Activated CD8-positive, alpha-beta T cell treated with anti-CD3 and anti-CD28 coated beads, Interleukin-2, amount 10 ng/mL, durations not matched to agents 7 days and 5 days (primary cell): ENCODE results near the gene DDX41. TPM values are rescaled to one million over a fixed set of nuclear protein-coding genes. Genes with fewer than 3 reads are reported as not detected.
A peak's percentile ranks its signal among the peaks of the same experiment; 100 is the strongest.

Source experiments
- ATAC-seq: fragments of 150-1000 bp; cut with Tn5 transposase; one replicate; pipeline ENCODE4 v1.10.0; 2021; ENCODE audit warnings: moderate library complexity
- CTCF ChIA-PET: fragments of 350-600 bp; sonication (Branson Sonifier 250); formaldehyde crosslinking; loops from one replicate; lab custom pipeline; 2021; ENCODE audit warnings: antibody characterized with exemption; lab: Charles Lee
- POLR2A ChIA-PET: fragments of 350-600 bp; sonication (Branson Sonifier 250); formaldehyde crosslinking; loops from one replicate; lab custom pipeline; 2021; ENCODE audit warnings: antibody characterized with exemption; lab: Charles Lee
- DNase-seq: peaks from one replicate; pipeline ENCODE4 v3.0.0-alpha.2; 2020
- H3K27ac Mint-ChIP-seq: one replicate; pipeline ENCODE4 v1.8.0; 2021; ENCODE audit warnings: mild to moderate bottlenecking, mixed read lengths
- H3K27me3 Mint-ChIP-seq: one replicate; pipeline ENCODE4 v1.8.0; 2021; ENCODE audit warnings: low read depth, mixed read lengths
- H3K36me3 Mint-ChIP-seq: one replicate; pipeline ENCODE4 v1.8.0; 2021; ENCODE audit warnings: low read depth, mixed read lengths
- H3K4me1 Mint-ChIP-seq: one replicate; pipeline ENCODE4 v1.8.0; 2021; ENCODE audit warnings: low read depth, mixed read lengths
- H3K4me3 Mint-ChIP-seq: one replicate; pipeline ENCODE4 v1.8.0; 2021; ENCODE audit warnings: mild to moderate bottlenecking, mixed read lengths
- H3K9me3 Mint-ChIP-seq: one replicate; pipeline ENCODE4 v1.8.0; 2022; ENCODE audit warnings: mixed read lengths; ENCODE audit not compliant: insufficient read depth
- total RNA-seq, 2 experiments: library from RNA; stranded (reverse); gene quantifications; one replicate each; pipeline ENCODE4 v1.2.3, GENCODE V29; 2021

The DDX41 gene
- total RNA-seq, 2 experiments from 2014 or later = 135 to 149 TPM

DNA sequence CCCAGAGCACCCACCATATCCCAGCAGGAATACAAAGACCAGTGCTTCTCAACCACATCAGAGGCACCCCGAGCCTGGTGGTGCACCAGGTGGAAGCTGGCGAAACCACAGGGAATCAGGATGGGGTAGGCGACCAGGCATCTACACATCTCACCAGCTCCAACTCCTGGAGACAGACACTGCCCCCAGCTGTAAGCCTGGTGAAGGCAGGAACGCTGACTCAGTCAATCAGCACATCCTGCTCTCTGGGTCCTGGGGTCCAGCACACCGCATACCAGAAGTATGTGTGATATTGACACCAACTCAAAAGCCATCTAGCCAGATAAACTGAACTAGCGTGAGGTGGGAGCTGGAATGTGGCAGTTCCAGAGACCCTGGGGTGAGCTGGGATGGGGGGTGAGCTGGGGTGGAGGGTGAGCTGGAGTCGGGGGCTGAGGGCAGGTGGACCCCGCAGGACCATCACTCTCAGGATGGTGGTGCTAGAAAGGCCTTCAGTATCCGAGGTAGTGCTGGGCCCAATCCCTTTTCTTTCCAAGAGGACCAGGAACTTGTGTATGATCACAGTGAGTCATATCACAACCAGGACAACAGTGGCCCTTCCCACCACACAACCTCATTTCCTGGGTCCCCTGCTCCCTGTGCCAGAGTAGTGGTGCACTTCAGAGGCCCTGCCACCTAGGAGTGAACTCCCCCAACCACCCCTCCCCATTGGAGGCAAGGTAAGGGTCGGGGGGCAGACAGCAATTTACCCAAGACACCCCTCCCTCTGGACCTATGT, 45.8 kb downstream of the DDX41 start:
- DNase-seq = no peak
- H3K36me3 Mint-ChIP-seq = peaks cover 29% of the 10 kb centered on the region
- H3K4me1 Mint-ChIP-seq = peaks cover 58% of the 10 kb centered on the region
- ChIA-PET POLR2A (interaction anchor here (0.9 to 1.8 kb wide), 5 partner anchors 8 to 54 kb away, joined by 3 to 7 read pairs (median 3); partner anchors contain the start of gene PDLIM7), CTCF (interaction anchor here (1.0 to 4.0 kb wide), 8 partner anchors 8 to 357 kb away, joined by 3 to 45 read pairs (median 16); no protein-coding TSS in a partner anchor)
- H3K27me3 Mint-ChIP-seq = peaks cover 4% of the 10 kb centered on the region
- H3K27ac Mint-ChIP-seq = peak overlapping the region; percentile 89
- H3K4me3 Mint-ChIP-seq = peak overlapping the region; percentile 80
- ATAC-seq = peak; percentile 1
- no peaks in the 10 kb centered on the region for H3K9me3 Mint-ChIP-seq

DNA sequence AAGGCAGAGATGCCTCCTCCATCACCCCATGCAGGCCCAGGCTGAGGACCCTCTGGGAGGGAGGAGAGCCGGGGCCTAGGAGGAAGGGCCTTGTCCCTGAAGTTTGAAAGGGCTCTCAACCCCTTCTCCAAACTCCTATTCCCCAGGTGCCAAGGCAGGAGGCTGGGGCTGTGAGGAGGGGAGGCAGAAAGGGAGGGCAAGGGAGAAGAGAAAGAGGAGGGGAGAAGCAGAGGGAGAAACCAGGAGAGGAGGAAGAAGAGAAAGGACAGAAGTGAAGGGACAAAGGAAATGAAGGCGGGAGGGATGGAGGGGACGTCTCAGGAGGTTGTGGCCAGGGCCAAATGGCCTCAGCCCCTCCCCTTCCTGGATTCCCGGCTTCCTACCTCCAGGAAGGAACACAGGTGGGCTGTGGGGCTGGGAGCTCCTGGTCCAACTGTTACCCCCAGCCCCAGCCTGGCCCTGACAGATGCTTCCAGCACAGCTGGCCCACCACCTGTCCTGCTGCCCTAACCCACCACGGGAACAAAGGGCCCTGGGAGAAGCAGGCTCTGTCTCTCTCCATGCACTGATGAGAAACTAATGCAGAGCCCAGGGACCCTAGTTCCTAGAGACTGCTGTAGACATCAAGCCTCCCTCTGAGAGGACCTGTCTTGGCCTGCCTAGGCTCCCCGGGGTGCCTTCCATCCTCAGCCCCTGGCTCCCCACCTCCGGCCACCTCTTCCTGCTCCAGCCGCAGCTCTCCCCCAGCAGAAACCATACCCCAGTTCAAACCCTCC, 46.8 kb downstream of the DDX41 start:
- no peak for DNase-seq

DNA sequence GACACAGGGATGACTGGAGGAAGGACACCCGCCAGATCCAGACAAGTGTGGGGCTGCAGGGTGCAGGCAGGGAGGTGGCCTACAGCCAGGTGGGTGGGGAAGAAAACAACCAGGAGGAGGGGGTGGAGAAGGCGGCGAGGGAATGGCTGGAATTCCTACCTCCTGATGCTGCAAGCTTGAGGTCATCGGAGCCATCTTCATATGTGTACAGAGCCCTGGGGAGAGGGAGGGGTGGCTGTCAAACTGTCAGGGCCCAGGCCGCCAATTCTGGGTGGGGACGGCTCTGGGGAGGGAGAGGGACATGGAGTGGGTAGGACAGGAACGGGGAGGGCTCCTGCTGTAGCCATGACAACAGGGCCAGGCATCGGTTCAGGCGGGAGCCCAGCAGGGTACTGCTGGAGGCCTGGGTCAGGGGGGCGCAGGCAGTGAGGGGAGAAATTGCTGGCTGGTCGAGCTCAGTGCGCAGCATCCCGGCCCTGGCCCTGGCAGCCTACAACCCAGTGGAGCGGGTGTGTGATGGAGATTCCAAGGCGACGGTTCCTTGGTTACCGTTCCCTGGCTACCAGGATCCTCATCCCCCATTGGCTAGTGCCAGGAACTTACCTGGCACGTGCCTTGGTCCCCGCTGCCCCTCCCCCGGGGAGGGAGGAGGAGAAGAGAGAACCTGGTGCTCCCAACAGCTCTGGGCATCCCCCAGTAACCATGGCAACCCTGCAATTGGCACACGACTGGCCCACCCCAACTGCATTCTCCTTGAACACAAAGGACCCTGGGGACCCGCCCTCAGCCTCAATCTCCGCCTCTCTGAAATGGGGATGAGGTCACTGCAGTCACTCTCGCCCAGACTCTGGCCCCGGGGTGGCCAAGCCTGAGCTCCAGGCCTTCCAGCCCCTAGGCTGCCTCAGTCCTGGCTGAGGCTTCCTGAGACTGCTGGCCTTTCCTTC, 47.8 kb downstream of the DDX41 start:
- H3K4me1 Mint-ChIP-seq = peaks cover 39% of the 10 kb centered on the region
- ChIA-PET CTCF (interaction anchor here (0.9 to 2.0 kb wide), 3 partner anchors 12 to 107 kb away, joined by 3 to 9 read pairs (median 3); no protein-coding TSS in a partner anchor), POLR2A (interaction anchor here (0.8 to 1.3 kb wide), 2 partner anchors 64 to 117 kb away, joined by 3 read pairs; partner anchors contain the start of gene LMAN2)
- no peaks in the 10 kb centered on the region for H3K9me3 Mint-ChIP-seq
- no peak for ATAC-seq
- no peak overlapping the region for H3K4me3 Mint-ChIP-seq
- peak overlapping the region; percentile 58 for H3K27ac Mint-ChIP-seq
- H3K27me3 Mint-ChIP-seq = peaks cover under 1% of the 10 kb centered on the region
- no peak for DNase-seq
- peaks cover 37% of the 10 kb centered on the region for H3K36me3 Mint-ChIP-seq

More for the DNA sequence above, 46.8 kb downstream of the DDX41 start:
- no peak for ATAC-seq
- peak overlapping the region; percentile 89 for H3K27ac Mint-ChIP-seq
- no peak overlapping the region for H3K4me3 Mint-ChIP-seq
- POLR2A ChIA-PET = interaction anchor here (1.3 kb wide), 1 partner anchor 118 kb away, joined by 3 read pairs; the partner anchor contains the start of gene LMAN2
- peaks cover 49% of the 10 kb centered on the region for H3K4me1 Mint-ChIP-seq
- H3K27me3 Mint-ChIP-seq = peaks cover 4% of the 10 kb centered on the region
- H3K36me3 Mint-ChIP-seq = peaks cover 37% of the 10 kb centered on the region
- CTCF ChIA-PET = interaction anchor here (0.9 to 4.0 kb wide), 6 partner anchors 9 to 108 kb away, joined by 3 to 29 read pairs (median 16); no protein-coding TSS in a partner anchor
- H3K9me3 Mint-ChIP-seq = no peaks in the 10 kb centered on the region

DNA sequence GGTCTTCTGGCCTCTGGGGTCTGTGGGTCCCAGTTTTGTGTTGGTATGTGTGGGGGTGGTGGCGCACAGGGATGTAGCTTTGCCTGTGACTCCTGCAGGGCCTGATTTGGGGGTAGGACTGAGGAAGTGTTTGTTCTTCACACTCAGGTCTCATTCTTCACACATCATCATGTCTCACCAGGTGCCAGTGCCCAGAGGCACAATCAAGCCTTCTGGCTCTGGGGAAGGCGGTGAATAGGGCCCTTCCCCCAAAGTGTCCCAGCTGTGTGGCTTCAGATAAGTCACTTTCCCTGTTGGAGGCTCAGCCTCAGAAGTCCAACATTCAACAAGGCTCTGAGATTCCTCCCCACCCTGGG, 48.5 kb downstream of the DDX41 start:
- Mint-ChIP-seq H3K9me3 (no peaks in the 10 kb centered on the region), H3K27me3 (no peaks in the 10 kb centered on the region), H3K4me1 (peaks cover 41% of the 10 kb centered on the region), H3K36me3 (peaks cover 41% of the 10 kb centered on the region), H3K27ac (peak overlapping the region; percentile 58), H3K4me3 (no peak overlapping the region)
- DNase-seq (no peak), ATAC-seq (no peak)
- CTCF ChIA-PET = interaction anchor here (0.8 to 2.0 kb wide), 3 partner anchors 11 to 78 kb away, joined by 3 to 9 read pairs (median 3); no protein-coding TSS in a partner anchor
- POLR2A ChIA-PET = no interaction called here

DNA sequence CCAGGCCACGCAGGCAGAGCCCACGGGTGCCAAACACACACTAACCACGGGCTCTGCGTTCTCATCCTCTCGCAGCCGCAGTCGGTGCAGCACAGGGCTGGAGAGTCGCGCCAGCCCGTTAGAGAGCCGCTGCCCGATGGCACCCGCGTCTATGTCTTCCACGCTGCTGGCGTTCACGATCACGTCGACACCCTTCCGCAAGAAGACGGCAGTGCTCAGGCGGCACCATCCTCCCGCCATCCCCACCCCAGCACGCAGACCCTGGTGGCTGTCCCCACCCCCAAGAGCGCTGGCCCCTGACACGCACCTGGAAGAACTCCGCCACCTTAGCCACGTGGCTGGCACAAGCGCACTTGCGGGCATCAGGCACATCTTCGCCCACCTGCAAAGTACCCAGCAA, 49.3 kb downstream of the DDX41 start:
- no peak overlapping the region for H3K4me3 Mint-ChIP-seq
- no peaks in the 10 kb centered on the region for H3K9me3 Mint-ChIP-seq
- DNase-seq (no peak), ATAC-seq (no peak)
- H3K27me3 Mint-ChIP-seq = no peaks in the 10 kb centered on the region
- POLR2A ChIA-PET = no interaction called here
- no peak overlapping the region for H3K27ac Mint-ChIP-seq
- H3K36me3 Mint-ChIP-seq = peaks cover 43% of the 10 kb centered on the region
- peaks cover 50% of the 10 kb centered on the region for H3K4me1 Mint-ChIP-seq
- CTCF ChIA-PET = interaction anchor here (0.8 to 1.7 kb wide), 2 partner anchors 10 to 34 kb away, joined by 3 to 7 read pairs; no protein-coding TSS in a partner anchor

DNA sequence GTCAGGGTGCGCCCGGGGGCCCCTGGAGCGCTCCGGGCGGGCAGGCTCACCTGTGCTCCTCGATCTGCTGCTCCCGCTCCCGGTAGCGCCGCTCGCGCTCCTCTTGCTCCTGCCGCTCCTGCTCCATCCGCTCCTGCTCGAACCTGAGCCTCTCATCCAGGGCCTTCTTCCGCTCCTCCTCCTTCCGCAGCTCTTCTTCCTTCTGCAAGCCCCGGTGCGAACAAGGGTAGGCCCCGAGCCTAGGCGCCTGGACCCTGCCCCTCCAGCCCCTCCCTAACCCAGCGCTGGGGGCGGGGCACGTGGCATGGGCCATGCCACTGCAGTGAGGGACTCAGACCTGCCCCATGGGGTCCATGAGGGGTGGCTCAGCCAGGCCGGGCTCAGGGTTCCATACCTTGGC, 49.9 kb downstream of the DDX41 start:
- peaks cover 40% of the 10 kb centered on the region for H3K36me3 Mint-ChIP-seq
- ChIA-PET POLR2A (no interaction called here), CTCF (interaction anchor here (1.7 kb wide), 1 partner anchor 9 kb away, joined by 7 read pairs; no protein-coding TSS in a partner anchor)
- no peak for DNase-seq
- ATAC-seq = no peak
- H3K9me3 Mint-ChIP-seq = no peaks in the 10 kb centered on the region
- H3K4me3 Mint-ChIP-seq = no peak overlapping the region
- H3K4me1 Mint-ChIP-seq = peaks cover 51% of the 10 kb centered on the region
- no peaks in the 10 kb centered on the region for H3K27me3 Mint-ChIP-seq
- H3K27ac Mint-ChIP-seq = no peak overlapping the region

DNA sequence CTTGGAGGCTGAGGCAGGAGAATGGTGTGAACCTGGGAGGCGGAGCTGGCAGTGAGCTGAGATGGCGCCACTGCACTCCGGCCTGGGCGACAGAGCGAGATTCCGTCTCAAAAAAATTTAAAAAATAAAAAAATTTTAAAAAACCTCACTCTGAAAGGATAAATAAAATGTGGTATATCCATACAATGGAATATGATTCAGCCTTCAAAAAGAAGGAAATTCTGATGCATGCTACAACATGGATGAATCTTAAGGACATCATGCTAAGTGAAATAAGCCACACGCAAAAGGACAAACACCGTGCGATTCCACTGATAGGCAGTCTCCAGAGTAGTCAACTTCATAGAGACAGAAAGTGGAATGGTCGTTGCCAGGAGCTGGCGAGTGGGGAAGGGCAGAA, 51.7 kb downstream of the DDX41 start:
- Mint-ChIP-seq H3K27me3 (no peaks in the 10 kb centered on the region), H3K27ac (no peak overlapping the region), H3K9me3 (no peaks in the 10 kb centered on the region), H3K36me3 (peaks cover 39% of the 10 kb centered on the region), H3K4me3 (no peak overlapping the region), H3K4me1 (peaks cover 40% of the 10 kb centered on the region)
- CTCF ChIA-PET = interaction anchor here (1.4 to 3.7 kb wide), 4 partner anchors 8 to 61 kb away, joined by 4 to 22 read pairs (median 8); partner anchors contain the start of gene DBN1
- POLR2A ChIA-PET = no interaction called here
- DNase-seq (no peak), ATAC-seq (no peak)

DNA sequence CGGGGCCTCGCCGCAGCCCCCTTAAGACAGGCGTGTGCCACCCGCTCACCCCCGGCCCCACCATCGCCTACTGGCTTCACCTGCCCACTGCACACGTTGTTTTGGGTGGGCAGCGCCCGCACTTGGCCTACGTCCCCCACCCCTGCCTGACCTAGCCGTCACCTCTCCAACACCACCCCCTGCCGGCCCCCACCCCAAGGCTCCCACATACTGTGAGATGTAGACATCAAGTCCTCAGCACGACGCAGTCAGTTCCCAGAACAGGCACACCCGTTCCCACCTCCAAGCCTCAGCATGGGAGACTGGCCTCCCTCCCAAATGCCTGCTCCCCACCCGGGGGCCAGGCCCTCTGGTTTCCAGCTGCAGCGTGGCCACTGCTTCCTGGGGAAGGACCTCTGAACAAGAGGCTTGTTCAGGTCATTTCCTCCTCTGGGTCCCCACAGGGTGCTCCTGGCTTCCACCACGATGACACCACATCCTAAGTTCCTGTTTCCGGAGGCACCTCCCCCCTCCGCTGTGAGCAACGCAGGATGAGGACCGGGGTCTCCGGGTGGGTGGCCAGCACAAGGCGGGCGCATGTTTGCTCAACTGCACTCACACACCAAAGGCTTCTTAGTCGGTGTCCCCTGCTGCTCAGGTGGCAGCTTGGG, 54.6 kb downstream of the DDX41 start:
- peaks cover 34% of the 10 kb centered on the region for H3K36me3 Mint-ChIP-seq
- no peaks in the 10 kb centered on the region for H3K9me3 Mint-ChIP-seq
- H3K4me3 Mint-ChIP-seq = peak overlapping the region; percentile 56
- POLR2A ChIA-PET = interaction anchor here (1.4 kb wide), 1 partner anchor 10 kb away, joined by 5 read pairs; no protein-coding TSS in a partner anchor
- peak; percentile 24 for ATAC-seq
- peaks cover 32% of the 10 kb centered on the region for H3K4me1 Mint-ChIP-seq
- no peaks in the 10 kb centered on the region for H3K27me3 Mint-ChIP-seq
- peak; percentile 52 for DNase-seq
- CTCF ChIA-PET = interaction anchor here (0.9 to 3.7 kb wide), 6 partner anchors 10 to 73 kb away, joined by 3 to 22 read pairs (median 6); no protein-coding TSS in a partner anchor
- peak overlapping the region; percentile 93 for H3K27ac Mint-ChIP-seq
